Stimulated activated CD4-positive, alpha-beta T cell treated with anti-CD3 and anti-CD28 coated beads, Interleukin-15, amount 100 ng/mL, for 24 hours (primary cell): ENCODE results near the gene DAZ3.
"Not testable (repeated sequence)": the region's sequence is repeated elsewhere in the genome, so short reads cannot be mapped to it uniquely, and the experiment has no call there.

Source experiments
- DNase-seq: peaks from one replicate; pipeline ENCODE4 v3.0.0-alpha.2; 2020

DAZ3 gene, protein sequence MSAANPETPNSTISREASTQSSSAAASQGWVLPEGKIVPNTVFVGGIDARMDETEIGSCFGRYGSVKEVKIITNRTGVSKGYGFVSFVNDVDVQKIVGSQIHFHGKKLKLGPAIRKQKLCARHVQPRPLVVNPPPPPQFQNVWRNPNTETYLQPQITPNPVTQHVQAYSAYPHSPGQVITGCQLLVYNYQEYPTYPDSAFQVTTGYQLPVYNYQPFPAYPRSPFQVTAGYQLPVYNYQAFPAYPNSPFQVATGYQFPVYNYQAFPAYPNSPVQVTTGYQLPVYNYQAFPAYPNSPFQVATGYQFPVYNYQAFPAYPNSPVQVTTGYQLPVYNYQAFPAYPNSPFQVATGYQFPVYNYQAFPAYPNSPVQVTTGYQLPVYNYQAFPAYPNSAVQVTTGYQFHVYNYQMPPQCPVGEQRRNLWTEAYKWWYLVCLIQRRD

GRCh38 chrY:24813293-24813692 lies at the start of gene DAZ3:
Gene DAZ3 (minus strand): TSS chrY:24813393. CDS start chrY:24813185, 208 bp downstream.
- not testable (repeated sequence) for DNase-seq

- not testable (repeated sequence) for DNase-seq
Measured at GRCh38 chrY:24833619-24834018, 20.4 kb upstream of the DAZ3 start, which contains the start of gene DAZ4. Gene DAZ4 (plus strand): TSS chrY:24833919. CDS start chrY:24834127, 208 bp downstream.

GRCh38 chrY:24825069-24825468 lies 11.9 kb upstream of the DAZ3 start:
- not testable (repeated sequence) for DNase-seq

- DNase-seq: not testable (repeated sequence)
Measured at GRCh38 chrY:24824184-24824879, 11.1 kb upstream of the DAZ3 start.

DNA sequence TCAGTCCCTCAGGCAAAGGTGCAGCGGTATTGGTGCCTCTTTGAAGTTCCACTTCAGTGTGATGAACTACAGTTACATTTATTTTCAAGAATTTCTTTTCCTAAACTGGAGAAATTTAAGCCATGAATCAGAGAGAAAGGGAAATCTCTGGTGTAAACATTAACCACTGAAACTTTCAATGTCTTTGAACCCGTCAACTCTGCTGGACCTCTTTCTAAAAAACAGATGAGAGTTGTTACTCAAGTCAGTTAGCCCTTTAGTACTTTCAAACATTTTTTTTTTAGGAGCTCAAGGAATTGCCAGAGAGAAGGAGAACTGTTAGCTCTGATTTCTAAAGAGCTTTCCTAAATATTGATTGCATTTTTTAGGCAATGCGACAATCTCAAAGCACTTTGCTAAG lies 8.6 kb upstream of the DAZ3 start:
- not testable (repeated sequence) for DNase-seq
